ENCODE measurements around the gene ZNF653. TPM values are rescaled to one million over a fixed set of nuclear protein-coding genes. Genes with fewer than 3 reads are reported as not detected.

ZNF653 gene
- total RNA-seq, 1 experiment from 2014 or later = 10.3 TPM

GRCh38 chr19:11504502-11505031 is 1.1 kb downstream of the ZNF653 start (continued):
- TF ChIP-seq ZMAT4 (CRISPR knock-in tag; IDR thresholded peaks at IDR 0.05) (no peak), ZNF232 (CRISPR knock-in tag; IDR thresholded peaks at IDR 0.05) (no peak), ZNF396 (CRISPR knock-in tag; IDR thresholded peaks at IDR 0.05; ENCODE audit: borderline replicate concordance) (no peak), CBFB (CRISPR knock-in tag; IDR thresholded peaks at IDR 0.05; ENCODE audit: low read depth) (no peak), ZNF671 (CRISPR knock-in tag; IDR thresholded peaks at IDR 0.05) (no peak)
- TF ChIP-seq, protein P1, sequence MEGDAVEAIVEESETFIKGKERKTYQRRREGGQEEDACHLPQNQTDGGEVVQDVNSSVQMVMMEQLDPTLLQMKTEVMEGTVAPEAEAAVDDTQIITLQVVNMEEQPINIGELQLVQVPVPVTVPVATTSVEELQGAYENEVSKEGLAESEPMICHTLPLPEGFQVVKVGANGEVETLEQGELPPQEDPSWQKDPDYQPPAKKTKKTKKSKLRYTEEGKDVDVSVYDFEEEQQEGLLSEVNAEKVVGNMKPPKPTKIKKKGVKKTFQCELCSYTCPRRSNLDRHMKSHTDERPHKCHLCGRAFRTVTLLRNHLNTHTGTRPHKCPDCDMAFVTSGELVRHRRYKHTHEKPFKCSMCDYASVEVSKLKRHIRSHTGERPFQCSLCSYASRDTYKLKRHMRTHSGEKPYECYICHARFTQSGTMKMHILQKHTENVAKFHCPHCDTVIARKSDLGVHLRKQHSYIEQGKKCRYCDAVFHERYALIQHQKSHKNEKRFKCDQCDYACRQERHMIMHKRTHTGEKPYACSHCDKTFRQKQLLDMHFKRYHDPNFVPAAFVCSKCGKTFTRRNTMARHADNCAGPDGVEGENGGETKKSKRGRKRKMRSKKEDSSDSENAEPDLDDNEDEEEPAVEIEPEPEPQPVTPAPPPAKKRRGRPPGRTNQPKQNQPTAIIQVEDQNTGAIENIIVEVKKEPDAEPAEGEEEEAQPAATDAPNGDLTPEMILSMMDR (IDR thresholded peaks at IDR 0.05) = no peak
- TF ChIP-seq, protein P2, sequence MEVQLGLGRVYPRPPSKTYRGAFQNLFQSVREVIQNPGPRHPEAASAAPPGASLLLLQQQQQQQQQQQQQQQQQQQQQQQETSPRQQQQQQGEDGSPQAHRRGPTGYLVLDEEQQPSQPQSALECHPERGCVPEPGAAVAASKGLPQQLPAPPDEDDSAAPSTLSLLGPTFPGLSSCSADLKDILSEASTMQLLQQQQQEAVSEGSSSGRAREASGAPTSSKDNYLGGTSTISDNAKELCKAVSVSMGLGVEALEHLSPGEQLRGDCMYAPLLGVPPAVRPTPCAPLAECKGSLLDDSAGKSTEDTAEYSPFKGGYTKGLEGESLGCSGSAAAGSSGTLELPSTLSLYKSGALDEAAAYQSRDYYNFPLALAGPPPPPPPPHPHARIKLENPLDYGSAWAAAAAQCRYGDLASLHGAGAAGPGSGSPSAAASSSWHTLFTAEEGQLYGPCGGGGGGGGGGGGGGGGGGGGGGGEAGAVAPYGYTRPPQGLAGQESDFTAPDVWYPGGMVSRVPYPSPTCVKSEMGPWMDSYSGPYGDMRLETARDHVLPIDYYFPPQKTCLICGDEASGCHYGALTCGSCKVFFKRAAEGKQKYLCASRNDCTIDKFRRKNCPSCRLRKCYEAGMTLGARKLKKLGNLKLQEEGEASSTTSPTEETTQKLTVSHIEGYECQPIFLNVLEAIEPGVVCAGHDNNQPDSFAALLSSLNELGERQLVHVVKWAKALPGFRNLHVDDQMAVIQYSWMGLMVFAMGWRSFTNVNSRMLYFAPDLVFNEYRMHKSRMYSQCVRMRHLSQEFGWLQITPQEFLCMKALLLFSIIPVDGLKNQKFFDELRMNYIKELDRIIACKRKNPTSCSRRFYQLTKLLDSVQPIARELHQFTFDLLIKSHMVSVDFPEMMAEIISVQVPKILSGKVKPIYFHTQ (CRISPR knock-in tag; IDR thresholded peaks at IDR 0.05) = no peak

- Mint-ChIP-seq H3K27me3 (ENCODE audit: low read depth) (no peaks in the 10 kb centered on the region), H3K4me1 (peaks cover 6% of the 10 kb centered on the region), H3K27ac (peak overlapping the region; percentile 17; the same call in 1 of the 2 replicates), H3K36me3 (no peaks in the 10 kb centered on the region), H3K4me3 (no peak overlapping the region), H3K9me3 (no peaks in the 10 kb centered on the region)
- no peak for TF ChIP-seq MAX (CRISPR knock-in tag; IDR thresholded peaks at IDR 0.05)
- CTCF ChIA-PET = interaction anchor here (1.7 kb wide), 1 partner anchor 52 kb away, joined by 3 read pairs; no protein-coding TSS in a partner anchor
- POLR2A ChIA-PET = no interaction called here
- no peak for ATAC-seq
- DNase-seq (ENCODE audit: low spot score) = no peak
Observed at GRCh38 chr19:11499890-11500420, 5.7 kb downstream of the ZNF653 start.

GRCh38 chr19:11499220-11499726 is 6.4 kb downstream of the ZNF653 start:
- H3K36me3 Mint-ChIP-seq = no peaks in the 10 kb centered on the region
- ATAC-seq (no peak), DNase-seq (ENCODE audit: low spot score) (no peak)
- POLR2A ChIA-PET = no interaction called here
- no peak for TF ChIP-seq CREB1 (CRISPR knock-in tag; IDR thresholded peaks at IDR 0.05)
- TF ChIP-seq ZNF121 (CRISPR knock-in tag; IDR thresholded peaks at IDR 0.05) = peak; percentile 40; the same call in 1 of the 2 replicates
- H3K4me1 Mint-ChIP-seq = peaks cover under 1% of the 10 kb centered on the region; the same call in 1 of the 2 replicates
- peak overlapping the region; percentile 41; the same call in 1 of the 2 replicates for H3K27ac Mint-ChIP-seq
- H3K27me3 Mint-ChIP-seq (ENCODE audit: low read depth) = no peaks in the 10 kb centered on the region
- CTCF ChIA-PET = interaction anchor here (1.7 kb wide), 1 partner anchor 53 kb away, joined by 3 read pairs; no protein-coding TSS in a partner anchor
- H3K4me3 Mint-ChIP-seq = no peak overlapping the region
- no peaks in the 10 kb centered on the region for H3K9me3 Mint-ChIP-seq

- H3K27ac Mint-ChIP-seq = no peak overlapping the region
- ChIA-PET POLR2A (interaction anchor here (1.2 kb wide), 1 partner anchor 158 kb away, joined by 3 read pairs; no protein-coding TSS in a partner anchor), CTCF (interaction anchor here (0.8 to 1.9 kb wide), 3 partner anchors 14 to 203 kb away, joined by 3 to 6 read pairs (median 5); no protein-coding TSS in a partner anchor)
- H3K4me3 Mint-ChIP-seq = no peak overlapping the region
- TF ChIP-seq MLX (CRISPR knock-in tag; IDR thresholded peaks at IDR 0.05) (no peak), NR2C2 (CRISPR knock-in tag; IDR thresholded peaks at IDR 0.05) (no peak), GTF2I (CRISPR knock-in tag; conservative IDR thresholded peaks at IDR 0.05) (0 out of 2 replicates have a peak, but pooled peaks have one; percentile 3), ESRRA (CRISPR knock-in tag; IDR thresholded peaks at IDR 0.05; ENCODE audit: borderline replicate concordance) (no peak), USF1 (CRISPR knock-in tag; IDR thresholded peaks at IDR 0.05) (0 out of 2 replicates have a peak, but pooled peaks have one; percentile 5)
- TF ChIP-seq, protein P1 (IDR thresholded peaks at IDR 0.05) = peak; percentile 84
- H3K4me1 Mint-ChIP-seq = no peaks in the 10 kb centered on the region
- peaks cover 6% of the 10 kb centered on the region for H3K36me3 Mint-ChIP-seq
- DNase-seq (ENCODE audit: low spot score) (peak; percentile 91), ATAC-seq (peak; percentile 97)
- no peaks in the 10 kb centered on the region for H3K9me3 Mint-ChIP-seq
- H3K27me3 Mint-ChIP-seq (ENCODE audit: low read depth) = no peaks in the 10 kb centered on the region
Observed at GRCh38 chr19:11496391-11497163, 9.1 kb downstream of the ZNF653 start.
